ENCODE measurements around the gene RHO.

RHO gene

DNA sequence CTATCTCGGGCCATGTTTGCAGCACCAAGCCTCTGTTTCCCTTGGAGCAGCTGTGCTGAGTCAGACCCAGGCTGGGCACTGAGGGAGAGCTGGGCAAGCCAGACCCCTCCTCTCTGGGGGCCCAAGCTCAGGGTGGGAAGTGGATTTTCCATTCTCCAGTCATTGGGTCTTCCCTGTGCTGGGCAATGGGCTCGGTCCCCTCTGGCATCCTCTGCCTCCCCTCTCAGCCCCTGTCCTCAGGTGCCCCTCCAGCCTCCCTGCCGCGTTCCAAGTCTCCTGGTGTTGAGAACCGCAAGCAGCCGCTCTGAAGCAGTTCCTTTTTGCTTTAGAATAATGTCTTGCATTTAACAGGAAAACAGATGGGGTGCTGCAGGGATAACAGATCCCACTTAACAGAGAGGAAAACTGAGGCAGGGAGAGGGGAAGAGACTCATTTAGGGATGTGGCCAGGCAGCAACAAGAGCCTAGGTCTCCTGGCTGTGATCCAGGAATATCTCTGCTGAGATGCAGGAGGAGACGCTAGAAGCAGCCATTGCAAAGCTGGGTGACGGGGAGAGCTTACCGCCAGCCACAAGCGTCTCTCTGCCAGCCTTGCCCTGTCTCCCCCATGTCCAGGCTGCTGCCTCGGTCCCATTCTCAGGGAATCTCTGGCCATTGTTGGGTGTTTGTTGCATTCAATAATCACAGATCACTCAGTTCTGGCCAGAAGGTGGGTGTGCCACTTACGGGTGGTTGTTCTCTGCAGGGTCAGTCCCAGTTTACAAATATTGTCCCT is 1.2 kb downstream of the RHO start:
- no peak overlapping the region for H3K27ac ChIP-seq (ENCODE audit: low read depth in 2 of 2, low read length in 2 of 2)
- no peak overlapping the region for H3K9ac ChIP-seq (ENCODE audit: low read depth in 1 of 2, low read length in 2 of 2)
- no peaks in the 10 kb centered on the region for H3K36me3 ChIP-seq (ENCODE audit: control insufficient read depth in 2 of 2, insufficient read depth in 2 of 2, low read length in 2 of 2)
- no peaks in the 10 kb centered on the region for H3K9me3 ChIP-seq (ENCODE audit: control insufficient read depth in 2 of 2, low read length in 2 of 2)
- no peaks in the 10 kb centered on the region for H3K4me1 ChIP-seq (ENCODE audit: control insufficient read depth in 2 of 2, insufficient read depth in 2 of 2, low read length in 2 of 2)
- H3K27me3 ChIP-seq (ENCODE audit: control insufficient read depth in 2 of 2, insufficient read depth in 2 of 2, low read length in 2 of 2), result peaks cover 0 to 2% of the 10 kb centered on the region in 2 donors
- H3K4me3 ChIP-seq (ENCODE audit: low read length in 2 of 2), result no peak overlapping the region

DNA sequence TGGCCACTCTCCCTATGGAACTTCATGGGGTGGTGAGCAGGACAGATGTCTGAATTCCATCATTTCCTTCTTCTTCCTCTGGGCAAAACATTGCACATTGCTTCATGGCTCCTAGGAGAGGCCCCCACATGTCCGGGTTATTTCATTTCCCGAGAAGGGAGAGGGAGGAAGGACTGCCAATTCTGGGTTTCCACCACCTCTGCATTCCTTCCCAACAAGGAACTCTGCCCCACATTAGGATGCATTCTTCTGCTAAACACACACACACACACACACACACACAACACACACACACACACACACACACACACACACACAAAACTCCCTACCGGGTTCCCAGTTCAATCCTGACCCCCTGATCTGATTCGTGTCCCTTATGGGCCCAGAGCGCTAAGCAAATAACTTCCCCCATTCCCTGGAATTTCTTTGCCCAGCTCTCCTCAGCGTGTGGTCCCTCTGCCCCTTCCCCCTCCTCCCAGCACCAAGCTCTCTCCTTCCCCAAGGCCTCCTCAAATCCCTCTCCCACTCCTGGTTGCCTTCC is 1.9 kb downstream of the RHO start:
- no peaks in the 10 kb centered on the region for H3K9me3 ChIP-seq (ENCODE audit: control insufficient read depth in 2 of 2, low read length in 2 of 2)
- H3K27ac ChIP-seq (ENCODE audit: low read depth in 2 of 2, low read length in 2 of 2), result no peak overlapping the region
- no peak overlapping the region for H3K4me3 ChIP-seq (ENCODE audit: low read length in 2 of 2)
- H3K4me1 ChIP-seq (ENCODE audit: control insufficient read depth in 2 of 2, insufficient read depth in 2 of 2, low read length in 2 of 2), result no peaks in the 10 kb centered on the region
- H3K36me3 ChIP-seq (ENCODE audit: control insufficient read depth in 2 of 2, insufficient read depth in 2 of 2, low read length in 2 of 2), result no peaks in the 10 kb centered on the region
- H3K27me3 ChIP-seq (ENCODE audit: control insufficient read depth in 2 of 2, insufficient read depth in 2 of 2, low read length in 2 of 2), result peaks cover 0 to 2% of the 10 kb centered on the region in 2 donors
- H3K9ac ChIP-seq (ENCODE audit: low read depth in 1 of 2, low read length in 2 of 2), result no peak overlapping the region

DNA sequence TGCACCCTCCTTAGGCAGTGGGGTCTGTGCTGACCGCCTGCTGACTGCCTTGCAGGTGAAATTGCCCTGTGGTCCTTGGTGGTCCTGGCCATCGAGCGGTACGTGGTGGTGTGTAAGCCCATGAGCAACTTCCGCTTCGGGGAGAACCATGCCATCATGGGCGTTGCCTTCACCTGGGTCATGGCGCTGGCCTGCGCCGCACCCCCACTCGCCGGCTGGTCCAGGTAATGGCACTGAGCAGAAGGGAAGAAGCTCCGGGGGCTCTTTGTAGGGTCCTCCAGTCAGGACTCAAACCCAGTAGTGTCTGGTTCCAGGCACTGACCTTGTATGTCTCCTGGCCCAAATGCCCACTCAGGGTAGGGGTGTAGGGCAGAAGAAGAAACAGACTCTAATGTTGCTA is 2.4 kb downstream of the RHO start:
- Histone ChIP-seq H3K27me3 (ENCODE audit: control insufficient read depth in 2 of 2, insufficient read depth in 2 of 2, low read length in 2 of 2) (peaks cover 0 to 2% of the 10 kb centered on the region in 2 donors), H3K4me1 (ENCODE audit: control insufficient read depth in 2 of 2, insufficient read depth in 2 of 2, low read length in 2 of 2) (no peaks in the 10 kb centered on the region), H3K36me3 (ENCODE audit: control insufficient read depth in 2 of 2, insufficient read depth in 2 of 2, low read length in 2 of 2) (no peaks in the 10 kb centered on the region), H3K9ac (ENCODE audit: low read depth in 1 of 2, low read length in 2 of 2) (no peak overlapping the region), H3K9me3 (ENCODE audit: control insufficient read depth in 2 of 2, low read length in 2 of 2) (no peaks in the 10 kb centered on the region), H3K4me3 (ENCODE audit: low read length in 2 of 2) (no peak overlapping the region), H3K27ac (ENCODE audit: low read depth in 2 of 2, low read length in 2 of 2) (no peak overlapping the region)

DNA sequence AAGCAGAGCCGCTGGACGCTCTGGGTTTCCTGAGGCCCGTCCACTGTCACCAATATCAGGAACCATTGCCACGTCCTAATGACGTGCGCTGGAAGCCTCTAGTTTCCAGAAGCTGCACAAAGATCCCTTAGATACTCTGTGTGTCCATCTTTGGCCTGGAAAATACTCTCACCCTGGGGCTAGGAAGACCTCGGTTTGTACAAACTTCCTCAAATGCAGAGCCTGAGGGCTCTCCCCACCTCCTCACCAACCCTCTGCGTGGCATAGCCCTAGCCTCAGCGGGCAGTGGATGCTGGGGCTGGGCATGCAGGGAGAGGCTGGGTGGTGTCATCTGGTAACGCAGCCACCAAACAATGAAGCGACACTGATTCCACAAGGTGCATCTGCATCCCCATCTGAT is 3.3 kb downstream of the RHO start:
- Histone ChIP-seq H3K36me3 (ENCODE audit: control insufficient read depth in 2 of 2, insufficient read depth in 2 of 2, low read length in 2 of 2) (no peaks in the 10 kb centered on the region), H3K9ac (ENCODE audit: low read depth in 1 of 2, low read length in 2 of 2) (no peak overlapping the region), H3K4me1 (ENCODE audit: control insufficient read depth in 2 of 2, insufficient read depth in 2 of 2, low read length in 2 of 2) (no peaks in the 10 kb centered on the region), H3K4me3 (ENCODE audit: low read length in 2 of 2) (no peak overlapping the region), H3K9me3 (ENCODE audit: control insufficient read depth in 2 of 2, low read length in 2 of 2) (no peaks in the 10 kb centered on the region), H3K27ac (ENCODE audit: low read depth in 2 of 2, low read length in 2 of 2) (no peak overlapping the region), H3K27me3 (ENCODE audit: control insufficient read depth in 2 of 2, insufficient read depth in 2 of 2, low read length in 2 of 2) (peaks cover 0 to 2% of the 10 kb centered on the region in 2 donors)

DNA sequence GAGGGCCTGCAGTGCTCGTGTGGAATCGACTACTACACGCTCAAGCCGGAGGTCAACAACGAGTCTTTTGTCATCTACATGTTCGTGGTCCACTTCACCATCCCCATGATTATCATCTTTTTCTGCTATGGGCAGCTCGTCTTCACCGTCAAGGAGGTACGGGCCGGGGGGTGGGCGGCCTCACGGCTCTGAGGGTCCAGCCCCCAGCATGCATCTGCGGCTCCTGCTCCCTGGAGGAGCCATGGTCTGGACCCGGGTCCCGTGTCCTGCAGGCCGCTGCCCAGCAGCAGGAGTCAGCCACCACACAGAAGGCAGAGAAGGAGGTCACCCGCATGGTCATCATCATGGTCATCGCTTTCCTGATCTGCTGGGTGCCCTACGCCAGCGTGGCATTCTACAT is 3.8 kb downstream of the RHO start:
- H3K9me3 ChIP-seq (ENCODE audit: control insufficient read depth in 2 of 2, low read length in 2 of 2), result no peaks in the 10 kb centered on the region
- H3K27me3 ChIP-seq (ENCODE audit: control insufficient read depth in 2 of 2, insufficient read depth in 2 of 2, low read length in 2 of 2), result peaks cover 0 to 2% of the 10 kb centered on the region in 2 donors
- H3K9ac ChIP-seq (ENCODE audit: low read depth in 1 of 2, low read length in 2 of 2), result no peak overlapping the region
- no peak overlapping the region for H3K4me3 ChIP-seq (ENCODE audit: low read length in 2 of 2)
- no peaks in the 10 kb centered on the region for H3K36me3 ChIP-seq (ENCODE audit: control insufficient read depth in 2 of 2, insufficient read depth in 2 of 2, low read length in 2 of 2)
- no peak overlapping the region for H3K27ac ChIP-seq (ENCODE audit: low read depth in 2 of 2, low read length in 2 of 2)
- H3K4me1 ChIP-seq (ENCODE audit: control insufficient read depth in 2 of 2, insufficient read depth in 2 of 2, low read length in 2 of 2), result no peaks in the 10 kb centered on the region

DNA sequence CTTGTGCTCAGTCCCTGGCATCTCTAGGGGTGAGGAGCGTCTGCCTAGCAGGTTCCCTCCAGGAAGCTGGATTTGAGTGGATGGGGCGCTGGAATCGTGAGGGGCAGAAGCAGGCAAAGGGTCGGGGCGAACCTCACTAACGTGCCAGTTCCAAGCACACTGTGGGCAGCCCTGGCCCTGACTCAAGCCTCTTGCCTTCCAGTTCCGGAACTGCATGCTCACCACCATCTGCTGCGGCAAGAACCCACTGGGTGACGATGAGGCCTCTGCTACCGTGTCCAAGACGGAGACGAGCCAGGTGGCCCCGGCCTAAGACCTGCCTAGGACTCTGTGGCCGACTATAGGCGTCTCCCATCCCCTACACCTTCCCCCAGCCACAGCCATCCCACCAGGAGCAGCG is 5.0 kb downstream of the RHO start:
- Histone ChIP-seq H3K27me3 (ENCODE audit: control insufficient read depth in 2 of 2, insufficient read depth in 2 of 2, low read length in 2 of 2) (peaks cover 0 to 2% of the 10 kb centered on the region in 2 donors), H3K9me3 (ENCODE audit: control insufficient read depth in 2 of 2, low read length in 2 of 2) (no peaks in the 10 kb centered on the region), H3K4me1 (ENCODE audit: control insufficient read depth in 2 of 2, insufficient read depth in 2 of 2, low read length in 2 of 2) (no peaks in the 10 kb centered on the region), H3K9ac (ENCODE audit: low read depth in 1 of 2, low read length in 2 of 2) (no peak overlapping the region), H3K27ac (ENCODE audit: low read depth in 2 of 2, low read length in 2 of 2) (no peak overlapping the region), H3K36me3 (ENCODE audit: control insufficient read depth in 2 of 2, insufficient read depth in 2 of 2, low read length in 2 of 2) (no peaks in the 10 kb centered on the region), H3K4me3 (ENCODE audit: low read length in 2 of 2) (no peak overlapping the region)

DNA sequence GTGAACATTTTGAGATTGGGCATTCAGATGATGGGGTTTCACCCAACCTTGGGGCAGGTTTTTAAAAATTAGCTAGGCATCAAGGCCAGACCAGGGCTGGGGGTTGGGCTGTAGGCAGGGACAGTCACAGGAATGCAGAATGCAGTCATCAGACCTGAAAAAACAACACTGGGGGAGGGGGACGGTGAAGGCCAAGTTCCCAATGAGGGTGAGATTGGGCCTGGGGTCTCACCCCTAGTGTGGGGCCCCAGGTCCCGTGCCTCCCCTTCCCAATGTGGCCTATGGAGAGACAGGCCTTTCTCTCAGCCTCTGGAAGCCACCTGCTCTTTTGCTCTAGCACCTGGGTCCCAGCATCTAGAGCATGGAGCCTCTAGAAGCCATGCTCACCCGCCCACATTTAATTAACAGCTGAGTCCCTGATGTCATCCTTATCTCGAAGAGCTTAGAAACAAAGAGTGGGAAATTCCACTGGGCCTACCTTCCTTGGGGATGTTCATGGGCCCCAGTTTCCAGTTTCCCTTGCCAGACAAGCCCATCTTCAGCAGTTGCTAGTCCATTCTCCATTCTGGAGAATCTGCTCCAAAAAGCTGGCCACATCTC is 6.1 kb downstream of the RHO start:
- Histone ChIP-seq H3K36me3 (ENCODE audit: control insufficient read depth in 2 of 2, insufficient read depth in 2 of 2, low read length in 2 of 2) (no peaks in the 10 kb centered on the region), H3K4me1 (ENCODE audit: control insufficient read depth in 2 of 2, insufficient read depth in 2 of 2, low read length in 2 of 2) (no peaks in the 10 kb centered on the region), H3K9me3 (ENCODE audit: control insufficient read depth in 2 of 2, low read length in 2 of 2) (no peaks in the 10 kb centered on the region), H3K27me3 (ENCODE audit: control insufficient read depth in 2 of 2, insufficient read depth in 2 of 2, low read length in 2 of 2) (no peaks in the 10 kb centered on the region), H3K4me3 (ENCODE audit: low read length in 2 of 2) (no peak overlapping the region), H3K9ac (ENCODE audit: low read depth in 1 of 2, low read length in 2 of 2) (no peak overlapping the region), H3K27ac (ENCODE audit: low read depth in 2 of 2, low read length in 2 of 2) (no peak overlapping the region)

DNA sequence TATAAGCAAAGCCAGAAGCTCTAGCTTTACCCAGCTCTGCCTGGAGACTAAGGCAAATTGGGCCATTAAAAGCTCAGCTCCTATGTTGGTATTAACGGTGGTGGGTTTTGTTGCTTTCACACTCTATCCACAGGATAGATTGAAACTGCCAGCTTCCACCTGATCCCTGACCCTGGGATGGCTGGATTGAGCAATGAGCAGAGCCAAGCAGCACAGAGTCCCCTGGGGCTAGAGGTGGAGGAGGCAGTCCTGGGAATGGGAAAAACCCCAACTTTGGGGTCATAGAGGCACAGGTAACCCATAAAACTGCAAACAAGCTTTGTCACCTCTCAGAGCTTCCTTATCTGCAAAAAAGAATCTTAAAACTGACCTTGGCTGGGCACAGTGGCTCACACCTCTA is 6.6 kb downstream of the RHO start:
- no peak overlapping the region for H3K4me3 ChIP-seq (ENCODE audit: low read length in 2 of 2)
- H3K36me3 ChIP-seq (ENCODE audit: control insufficient read depth in 2 of 2, insufficient read depth in 2 of 2, low read length in 2 of 2), result no peaks in the 10 kb centered on the region
- H3K9ac ChIP-seq (ENCODE audit: low read depth in 1 of 2, low read length in 2 of 2), result no peak overlapping the region
- no peaks in the 10 kb centered on the region for H3K27me3 ChIP-seq (ENCODE audit: control insufficient read depth in 2 of 2, insufficient read depth in 2 of 2, low read length in 2 of 2)
- no peaks in the 10 kb centered on the region for H3K9me3 ChIP-seq (ENCODE audit: control insufficient read depth in 2 of 2, low read length in 2 of 2)
- no peaks in the 10 kb centered on the region for H3K4me1 ChIP-seq (ENCODE audit: control insufficient read depth in 2 of 2, insufficient read depth in 2 of 2, low read length in 2 of 2)
- H3K27ac ChIP-seq (ENCODE audit: low read depth in 2 of 2, low read length in 2 of 2), result no peak overlapping the region

DNA sequence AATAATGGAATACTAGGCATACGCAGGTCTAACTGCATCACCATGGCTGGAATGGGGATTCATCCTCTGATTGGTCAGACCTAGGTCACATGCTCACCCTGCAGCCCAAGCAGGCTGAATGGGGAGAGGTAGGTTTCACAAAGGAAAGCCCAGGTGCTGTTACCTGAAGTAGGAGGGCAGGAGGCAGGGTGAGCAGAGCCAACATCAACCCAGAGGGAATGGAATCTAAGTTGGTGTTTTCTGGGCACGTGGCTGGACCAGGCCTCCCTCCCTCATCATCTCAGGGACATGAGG is 7.9 kb downstream of the RHO start:
- no peaks in the 10 kb centered on the region for H3K36me3 ChIP-seq (ENCODE audit: control insufficient read depth in 2 of 2, insufficient read depth in 2 of 2, low read length in 2 of 2)
- no peaks in the 10 kb centered on the region for H3K4me1 ChIP-seq (ENCODE audit: control insufficient read depth in 2 of 2, insufficient read depth in 2 of 2, low read length in 2 of 2)
- no peak overlapping the region for H3K4me3 ChIP-seq (ENCODE audit: low read length in 2 of 2)
- no peaks in the 10 kb centered on the region for H3K27me3 ChIP-seq (ENCODE audit: control insufficient read depth in 2 of 2, insufficient read depth in 2 of 2, low read length in 2 of 2)
- no peak overlapping the region for H3K9ac ChIP-seq (ENCODE audit: low read depth in 1 of 2, low read length in 2 of 2)
- H3K27ac ChIP-seq (ENCODE audit: low read depth in 2 of 2, low read length in 2 of 2), result no peak overlapping the region
- H3K9me3 ChIP-seq (ENCODE audit: control insufficient read depth in 2 of 2, low read length in 2 of 2), result no peaks in the 10 kb centered on the region

DNA sequence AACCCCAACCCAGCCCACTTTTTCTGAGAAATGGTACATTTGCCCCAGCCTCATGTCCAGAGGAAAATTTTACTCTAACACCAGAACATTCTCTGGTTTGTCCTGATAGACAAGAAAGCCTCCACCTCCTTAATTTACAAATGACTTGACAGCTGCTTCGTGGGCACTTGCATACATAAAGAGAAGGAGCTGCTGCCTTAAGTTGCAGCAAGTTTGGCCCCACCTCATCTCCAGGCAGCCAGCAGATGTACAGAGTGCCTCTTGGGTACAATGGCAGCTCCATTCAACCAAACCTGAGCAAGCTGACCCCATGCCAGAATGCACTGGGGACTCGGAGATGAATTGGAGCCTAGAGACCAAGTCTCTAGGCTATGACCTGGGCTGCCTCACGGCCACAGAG is 8.4 kb downstream of the RHO start:
- no peaks in the 10 kb centered on the region for H3K27me3 ChIP-seq (ENCODE audit: control insufficient read depth in 2 of 2, insufficient read depth in 2 of 2, low read length in 2 of 2)
- H3K36me3 ChIP-seq (ENCODE audit: control insufficient read depth in 2 of 2, insufficient read depth in 2 of 2, low read length in 2 of 2), result no peaks in the 10 kb centered on the region
- H3K27ac ChIP-seq (ENCODE audit: low read depth in 2 of 2, low read length in 2 of 2), result no peak overlapping the region
- no peak overlapping the region for H3K4me3 ChIP-seq (ENCODE audit: low read length in 2 of 2)
- no peaks in the 10 kb centered on the region for H3K9me3 ChIP-seq (ENCODE audit: control insufficient read depth in 2 of 2, low read length in 2 of 2)
- no peak overlapping the region for H3K9ac ChIP-seq (ENCODE audit: low read depth in 1 of 2, low read length in 2 of 2)
- H3K4me1 ChIP-seq (ENCODE audit: control insufficient read depth in 2 of 2, insufficient read depth in 2 of 2, low read length in 2 of 2), result no peaks in the 10 kb centered on the region
